CD14-positive monocyte (primary cell): ENCODE measurements around the gene CYP4V2. TPM values are rescaled to one million over a fixed set of nuclear protein-coding genes. Genes with fewer than 3 reads are reported as not detected.

Experiments used
- DNase-seq, 3 donors: peaks; one replicate each; pipeline ENCODE4 v3.0.0-alpha.2; 2011 to 2022
- H2AFZ ChIP-seq: 2 replicates; pipeline ENCODE4 v1.6.0; 2012; ENCODE audit warnings: mild to moderate bottlenecking, low read depth, low read length, inconsistent platforms; ENCODE audit not compliant: insufficient read depth, poor library complexity, severe bottlenecking
- H3K27ac ChIP-seq, 2 donors: 1 replicate in 1 of 2; 2 replicates in 1 of 2; pipeline ENCODE4 v1.5.1; 2012 to 2013; ENCODE audit warnings: low read length in 2 of 2, control low read depth in 1 of 2, inconsistent platforms in 1 of 2, low read depth in 1 of 2, mild to moderate bottlenecking in 1 of 2
- H3K27me3 ChIP-seq, 2 donors: one replicate each; pipeline versions ENCODE4 v1.6.0 to v1.6.1; 2011 to 2013; ENCODE audit warnings: low read length in 2 of 2; ENCODE audit not compliant: control insufficient read depth in 2 of 2, insufficient read depth in 2 of 2
- H3K36me3 ChIP-seq, 2 donors: replicated peaks in 1 of 2; 1 replicate in 1 of 2; 2 replicates in 1 of 2; pipeline versions ENCODE4 v1.5.1 to v1.6.1; 2012 to 2013; ENCODE audit warnings: low read length in 2 of 2, control low read depth in 1 of 2, inconsistent platforms in 1 of 2, mild to moderate bottlenecking in 1 of 2; ENCODE audit not compliant: insufficient read depth in 2 of 2, control insufficient read depth in 1 of 2
- H3K4me1 ChIP-seq, 2 donors: 1 replicate in 1 of 2; 2 replicates in 1 of 2; pipeline versions ENCODE4 v1.5.1 to v1.6.1; 2012 to 2013; ENCODE audit warnings: low read length in 2 of 2, control low read depth in 1 of 2, inconsistent platforms in 1 of 2, mild to moderate bottlenecking in 1 of 2, moderate library complexity in 1 of 2; ENCODE audit not compliant: insufficient read depth in 2 of 2, control insufficient read depth in 1 of 2
- H3K4me2 ChIP-seq: replicated peaks from 2 replicates; pipeline ENCODE3; 2012; ENCODE audit warnings: low read length, moderate library complexity, mild to moderate bottlenecking; ENCODE audit not compliant: poor library complexity, severe bottlenecking; ENCODE audit errors: extremely low read depth
- H3K4me3 ChIP-seq, 3 experiments: fragments of 200-600 bp in 1 of 3; sonication (generic) in 1 of 3; replicated peaks in 1 of 3; 1 replicate in 2 of 3; 2 replicates in 1 of 3; pipeline ENCODE4 v1.5.1; 2011 to 2013; ENCODE audit warnings: low read length in 3 of 3, mild to moderate bottlenecking in 3 of 3, control low read depth in 2 of 3, low read depth in 2 of 3, inconsistent platforms in 1 of 3, moderate library complexity in 1 of 3
- H3K79me2 ChIP-seq: 2 replicates; pipeline ENCODE4 v1.6.0; 2012; ENCODE audit warnings: mild to moderate bottlenecking, control low read depth, inconsistent platforms, low read length, moderate library complexity; ENCODE audit not compliant: insufficient read depth
- H3K9ac ChIP-seq: 2 replicates; pipeline ENCODE4 v1.6.0; 2017; ENCODE audit warnings: low read length, mild to moderate bottlenecking; ENCODE audit not compliant: insufficient read depth, poor library complexity, severe bottlenecking
- H3K9me3 ChIP-seq, 2 donors: replicated peaks in 1 of 2; 1 replicate in 1 of 2; 2 replicates in 1 of 2; pipeline versions ENCODE4 v1.5.1 to v1.6.1; 2012 to 2013; ENCODE audit warnings: low read length in 2 of 2, control low read depth in 1 of 2; ENCODE audit not compliant: control insufficient read depth in 1 of 2, insufficient read depth in 1 of 2
- H4K20me1 ChIP-seq: 2 replicates; pipeline ENCODE4 v1.6.0; 2012; ENCODE audit warnings: mild to moderate bottlenecking, low read length, control low read depth, moderate library complexity; ENCODE audit not compliant: insufficient read depth
- H3K27ac Mint-ChIP-seq, 7 donors: one replicate each; pipeline ENCODE4 v1.8.0; 2020; ENCODE audit warnings: mild to moderate bottlenecking in 7 of 7, mixed read lengths in 7 of 7, moderate library complexity in 6 of 7, inconsistent platforms in 2 of 7
- H3K27me3 Mint-ChIP-seq, 3 donors: one replicate each; pipeline ENCODE4 v1.8.0; 2021 to 2022; ENCODE audit warnings: low read depth in 3 of 3, mild to moderate bottlenecking in 3 of 3, mixed read lengths in 3 of 3, moderate library complexity in 3 of 3, inconsistent platforms in 1 of 3
- H3K36me3 Mint-ChIP-seq, 2 donors: one replicate each; pipeline ENCODE4 v1.8.0; 2020; ENCODE audit warnings: mixed read lengths in 2 of 2, inconsistent platforms in 1 of 2, mild to moderate bottlenecking in 1 of 2
- H3K4me1 Mint-ChIP-seq: one replicate; pipeline ENCODE4 v1.8.0; 2020; ENCODE audit warnings: mild to moderate bottlenecking, mixed read lengths
- H3K4me3 Mint-ChIP-seq, 2 donors: one replicate each; pipeline ENCODE4 v1.8.0; 2020; ENCODE audit warnings: mild to moderate bottlenecking in 2 of 2, mixed read lengths in 2 of 2, moderate library complexity in 1 of 2
- H3K9me3 Mint-ChIP-seq, 7 donors: one replicate each; pipeline ENCODE4 v1.8.0; 2020 to 2022; ENCODE audit warnings: mixed read lengths in 7 of 7, mild to moderate bottlenecking in 6 of 7, moderate library complexity in 6 of 7, inconsistent platforms in 2 of 7
- WGBS: methylation state at CpG from one replicate; pipeline ENCODE4 v1.1.5; 2013; ENCODE audit warnings: missing lambda C conversion rate; ENCODE audit not compliant: insufficient coverage; 5-methylcytosine and 5-hydroxymethylcytosine counted together
- intact Hi-C, 2 donors: fragments of 100-400 bp; cut with micrococcal nuclease; formaldehyde crosslinking; loops; one replicate each; pipeline versions ENCODE4 v1.15.0 to v1.15.1; 2023
- polyA plus RNA-seq, 3 donors: library from polyadenylated mRNA; depleted of rRNA in 1 of 3; unstranded in 2 of 3; stranded (reverse) in 1 of 3; fragments of 300-500 nt in 2 of 3; fragments of >200 nt in 1 of 3; fragmentation: Illumina TruSeq in 2 of 3; gene quantifications; 1 replicate in 2 of 3; 2 replicates in 1 of 3; pipeline ENCODE4 v1.2.3, GENCODE V29; 2012 to 2021
- TF ChIP-seq, protein P1 (sequence below): fragments of 200-600 bp; IDR thresholded peaks from one replicate; pipeline ENCODE4 v1.8.0; 2022; ENCODE audit warnings: antibody characterized with exemption, mild to moderate bottlenecking

CYP4V2 gene
- polyA plus RNA-seq, 3 donors = 6.3 to 10.5 (median 6.3) TPM

DNA sequence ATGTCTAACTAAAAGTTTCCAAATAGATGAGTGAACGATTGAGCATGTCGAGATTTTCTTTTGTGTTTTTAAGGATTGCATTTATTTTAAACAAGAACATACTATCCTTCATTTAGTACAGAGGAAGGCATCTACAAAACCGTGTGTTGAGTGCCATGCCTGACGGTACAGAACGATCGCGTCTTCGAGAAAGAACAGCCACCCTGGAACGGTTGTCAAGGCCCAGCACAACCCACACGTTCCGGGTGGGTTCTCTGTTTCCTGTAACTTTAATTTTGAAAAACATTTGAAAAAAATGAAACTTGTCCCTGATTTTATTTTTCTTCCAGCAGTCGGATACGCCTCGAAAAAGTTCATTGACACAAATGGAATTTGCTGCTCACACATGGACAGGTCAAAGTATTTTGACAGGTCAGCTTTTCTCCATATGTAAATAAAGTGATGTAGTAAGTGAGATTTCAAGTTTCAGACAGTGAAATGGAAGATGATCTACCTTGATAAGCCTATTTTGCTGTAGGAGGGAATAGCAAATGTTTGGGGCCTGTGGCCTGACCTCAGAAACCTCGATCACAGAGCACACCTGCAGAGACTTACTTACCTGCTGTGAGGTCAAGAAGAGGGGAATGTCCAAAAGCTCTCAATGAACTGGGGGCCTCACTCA is 24.4 kb upstream of the CYP4V2 start:
- no peaks in the 10 kb centered on the region for H3K4me1 Mint-ChIP-seq
- no peaks in the 10 kb centered on the region for H4K20me1 ChIP-seq
- H3K4me1 ChIP-seq = no peaks in the 10 kb centered on the region
- H2AFZ ChIP-seq = no peak overlapping the region
- no peak overlapping the region for H3K27ac Mint-ChIP-seq
- no peaks in the 10 kb centered on the region for H3K9me3 ChIP-seq
- peaks cover 1 to 9% (median 6%) of the 10 kb centered on the region in 3 donors for H3K27me3 Mint-ChIP-seq
- H3K27ac ChIP-seq = no peak overlapping the region
- intact Hi-C loops = no loop called here
- H3K9me3 Mint-ChIP-seq = peaks cover 0 to 2% (median 0%) of the 10 kb centered on the region in 7 donors
- no peak overlapping the region for H3K4me3 ChIP-seq
- no peak for DNase-seq
- WGBS = 97% methylated on average over 11 of the region's 15 CpGs
- TF ChIP-seq, protein P1, sequence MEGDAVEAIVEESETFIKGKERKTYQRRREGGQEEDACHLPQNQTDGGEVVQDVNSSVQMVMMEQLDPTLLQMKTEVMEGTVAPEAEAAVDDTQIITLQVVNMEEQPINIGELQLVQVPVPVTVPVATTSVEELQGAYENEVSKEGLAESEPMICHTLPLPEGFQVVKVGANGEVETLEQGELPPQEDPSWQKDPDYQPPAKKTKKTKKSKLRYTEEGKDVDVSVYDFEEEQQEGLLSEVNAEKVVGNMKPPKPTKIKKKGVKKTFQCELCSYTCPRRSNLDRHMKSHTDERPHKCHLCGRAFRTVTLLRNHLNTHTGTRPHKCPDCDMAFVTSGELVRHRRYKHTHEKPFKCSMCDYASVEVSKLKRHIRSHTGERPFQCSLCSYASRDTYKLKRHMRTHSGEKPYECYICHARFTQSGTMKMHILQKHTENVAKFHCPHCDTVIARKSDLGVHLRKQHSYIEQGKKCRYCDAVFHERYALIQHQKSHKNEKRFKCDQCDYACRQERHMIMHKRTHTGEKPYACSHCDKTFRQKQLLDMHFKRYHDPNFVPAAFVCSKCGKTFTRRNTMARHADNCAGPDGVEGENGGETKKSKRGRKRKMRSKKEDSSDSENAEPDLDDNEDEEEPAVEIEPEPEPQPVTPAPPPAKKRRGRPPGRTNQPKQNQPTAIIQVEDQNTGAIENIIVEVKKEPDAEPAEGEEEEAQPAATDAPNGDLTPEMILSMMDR = no peak
- H3K9ac ChIP-seq = no peak overlapping the region
- H3K36me3 ChIP-seq = no peaks in the 10 kb centered on the region
- H3K79me2 ChIP-seq = no peaks in the 10 kb centered on the region
- no peak overlapping the region for H3K4me2 ChIP-seq
- H3K4me3 Mint-ChIP-seq = no peak overlapping the region
- no peaks in the 10 kb centered on the region for H3K27me3 ChIP-seq
- no peaks in the 10 kb centered on the region for H3K36me3 Mint-ChIP-seq

DNA sequence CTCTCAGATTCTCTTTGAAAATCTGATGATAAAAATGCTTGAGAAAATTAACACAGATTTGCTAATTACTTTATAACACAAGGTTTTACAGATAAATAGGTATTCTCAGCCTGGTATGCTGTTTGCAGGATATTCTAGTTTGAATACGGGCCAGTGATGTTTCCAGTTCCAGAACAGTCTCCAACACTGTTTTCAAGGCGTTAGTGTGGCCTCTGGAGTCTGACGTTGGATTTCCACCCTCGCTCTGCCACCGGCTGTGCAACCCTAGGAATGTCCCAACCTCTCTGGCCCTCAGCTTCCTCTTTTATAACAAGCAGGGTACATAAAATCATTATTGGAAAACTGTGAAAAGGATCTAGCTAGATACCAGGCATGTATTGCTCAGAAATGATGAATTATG is 23.8 kb upstream of the CYP4V2 start:
- H3K36me3 ChIP-seq = no peaks in the 10 kb centered on the region
- TF ChIP-seq, protein P1 = no peak
- no peak overlapping the region for H3K27ac ChIP-seq
- no peaks in the 10 kb centered on the region for H4K20me1 ChIP-seq
- DNase-seq = no peak
- 100% methylated on average over 2 of the region's 5 CpGs for WGBS
- H3K4me1 Mint-ChIP-seq = no peaks in the 10 kb centered on the region
- no peaks in the 10 kb centered on the region for H3K36me3 Mint-ChIP-seq
- no peaks in the 10 kb centered on the region for H3K9me3 ChIP-seq
- no peak overlapping the region for H3K4me3 ChIP-seq
- no peaks in the 10 kb centered on the region for H3K27me3 ChIP-seq
- H3K4me1 ChIP-seq = no peaks in the 10 kb centered on the region
- no peak overlapping the region for H3K9ac ChIP-seq
- H3K27me3 Mint-ChIP-seq = peaks cover 1 to 9% (median 5%) of the 10 kb centered on the region in 3 donors
- H3K4me2 ChIP-seq = no peak overlapping the region
- no peak overlapping the region for H2AFZ ChIP-seq
- H3K4me3 Mint-ChIP-seq = no peak overlapping the region
- intact Hi-C loops = no loop called here
- no peaks in the 10 kb centered on the region for H3K79me2 ChIP-seq
- H3K27ac Mint-ChIP-seq = no peak overlapping the region
- H3K9me3 Mint-ChIP-seq = peaks cover 0 to 2% (median 0%) of the 10 kb centered on the region in 7 donors
